H1 (cell line): ENCODE results near the gene CA10.

ENCODE experiments used
- CEBPB ChIP-seq: IDR thresholded peaks from 2 replicates; pipeline ENCODE4 v1.6.1; 2012; ENCODE audit warnings: low read depth, low read length
- CTCF ChIP-seq, 3 experiments: IDR thresholded peaks; 1 replicate in 2 of 3; 2 replicates in 1 of 3; pipeline versions ENCODE4 v1.5.1 to v1.6.1; 2011; ENCODE audit warnings: low read length in 3 of 3, mild to moderate bottlenecking in 3 of 3, inconsistent platforms in 2 of 3, low read depth in 1 of 3, moderate library complexity in 1 of 3; ENCODE audit not compliant: insufficient read depth in 1 of 3; ENCODE audit errors: control extremely low read depth in 1 of 3
- EP300 ChIP-seq, 2 experiments: IDR thresholded peaks; 1 replicate in 1 of 2; 2 replicates in 1 of 2; pipeline ENCODE4 v1.6.1; 2011 to 2012; ENCODE audit warnings: low read depth in 2 of 2, low read length in 2 of 2, mild to moderate bottlenecking in 2 of 2, borderline replicate concordance in 1 of 2, inconsistent platforms in 1 of 2, moderate library complexity in 1 of 2
- EZH2 ChIP-seq: fragments of 200-600 bp; sonication (generic); IDR thresholded peaks from 2 replicates; pipeline ENCODE4 v1.7.1; 2012; ENCODE audit warnings: low read depth, mild to moderate bottlenecking, moderate library complexity, low read length, inconsistent platforms; ENCODE audit not compliant: severe bottlenecking
- KDM1A ChIP-seq: fragments of 200-600, 300-600 bp; sonication (generic); IDR thresholded peaks from 2 replicates; pipeline ENCODE4 v1.7.1; 2016; ENCODE audit warnings: mild to moderate bottlenecking, low read length, borderline replicate concordance
- MAX ChIP-seq: IDR thresholded peaks from 2 replicates; pipeline ENCODE4 v1.6.1; 2012; ENCODE audit warnings: inconsistent platforms
- NRF1 ChIP-seq: IDR thresholded peaks from 2 replicates; pipeline ENCODE4 v1.6.1; 2011; ENCODE audit warnings: mild to moderate bottlenecking, low read depth, low read length, improper control_type of control experiment
- POLR2AphosphoS5 ChIP-seq: IDR thresholded peaks from 2 replicates; pipeline ENCODE4 v1.6.1; 2011; ENCODE audit warnings: low read depth, low read length
- RAD21 ChIP-seq, 2 experiments: IDR thresholded peaks in 1 of 2; conservative IDR thresholded peaks in 1 of 2; 2 replicates each; pipeline ENCODE4 v1.6.1; 2011; ENCODE audit warnings: low read depth in 2 of 2, low read length in 2 of 2, improper control_type of control experiment in 1 of 2, inconsistent platforms in 1 of 2, mild to moderate bottlenecking in 1 of 2, moderate library complexity in 1 of 2
- RBBP5 ChIP-seq: IDR thresholded peaks from 2 replicates; pipeline ENCODE4 v1.7.1; 2012; ENCODE audit warnings: low read depth, mild to moderate bottlenecking, inconsistent platforms, low read length, moderate library complexity, borderline replicate concordance
- SP1 ChIP-seq: IDR thresholded peaks from 2 replicates; pipeline ENCODE4 v1.6.1; 2011; ENCODE audit warnings: low read depth, low read length
- SUZ12 ChIP-seq: fragments of 200-600 bp; sonication (generic); IDR thresholded peaks from 2 replicates; pipeline ENCODE4 v1.6.1; 2012; ENCODE audit warnings: mild to moderate bottlenecking, inconsistent platforms, low read length, moderate library complexity, mixed read lengths
- TEAD4 ChIP-seq: IDR thresholded peaks from 2 replicates; pipeline ENCODE4 v1.6.1; 2012; ENCODE audit warnings: low read depth, low read length, inconsistent platforms, mixed read lengths
- ZNF274 ChIP-seq: IDR thresholded peaks from 2 replicates; pipeline ENCODE4 v1.7.0; 2012; ENCODE audit warnings: low read length, borderline replicate concordance; ENCODE audit errors: extremely low read depth

GRCh38 chr17:51873302-51873701 lies 285.2 kb downstream of the CA10 start:
- TF ChIP-seq CEBPB, result no peak
- no peak for TF ChIP-seq ZNF274
- no peak for TF ChIP-seq KDM1A
- no peak for TF ChIP-seq CTCF (IDR thresholded peaks at IDR 0.05; ENCODE audit: control extremely low read depth in 1 of 3, insufficient read depth in 1 of 3, low read depth in 1 of 3, low read length in 3 of 3)
- TF ChIP-seq TEAD4, result no peak
- no peak for TF ChIP-seq SP1
- TF ChIP-seq RBBP5, result no peak
- TF ChIP-seq EP300 (IDR thresholded peaks at IDR 0.05; ENCODE audit: borderline replicate concordance in 1 of 2, low read depth in 2 of 2, low read length in 2 of 2), result no peak
- TF ChIP-seq SUZ12, result no peak
- no peak for TF ChIP-seq EZH2
- no peak for TF ChIP-seq POLR2AphosphoS5
- no peak for TF ChIP-seq NRF1
- no peak for TF ChIP-seq MAX
- no peak for TF ChIP-seq RAD21 (IDR thresholded peaks at IDR 0.05 in 1 of 2, conservative IDR thresholded peaks at IDR 0.05 in 1 of 2; ENCODE audit: low read depth in 2 of 2, low read length in 2 of 2)
